H9 (cell line): ENCODE results near the gene A2ML1. TPM values are rescaled to one million over a fixed set of nuclear protein-coding genes. Genes with fewer than 3 reads are reported as not detected.

Source experiments
- DNase-seq: peaks from one replicate; pipeline ENCODE4 v3.0.0-alpha.2; 2017
- H2AFZ ChIP-seq: one replicate; pipeline ENCODE4 v1.6.1; 2013; ENCODE audit warnings: mild to moderate bottlenecking, low read length, control low read depth, moderate library complexity
- H2AK5ac ChIP-seq: 2 replicates; pipeline ENCODE4 v1.6.1; 2013; ENCODE audit warnings: low read length, control low read depth, mixed read lengths; ENCODE audit not compliant: insufficient read length
- H2BK120ac ChIP-seq: one replicate; pipeline ENCODE4 v1.6.1; 2013; ENCODE audit warnings: low read depth, mild to moderate bottlenecking, low read length, control low read depth, inconsistent platforms; ENCODE audit not compliant: poor library complexity, severe bottlenecking
- H2BK12ac ChIP-seq: 2 replicates; pipeline ENCODE4 v1.6.1; 2013; ENCODE audit warnings: low read length, control low read depth, mixed read lengths, low read depth; ENCODE audit not compliant: insufficient read length
- H2BK15ac ChIP-seq: 2 replicates; pipeline ENCODE4 v1.6.1; 2013; ENCODE audit warnings: low read depth, low read length, control low read depth
- H2BK20ac ChIP-seq: one replicate; pipeline ENCODE4 v1.6.1; 2013; ENCODE audit warnings: low read depth, mild to moderate bottlenecking, low read length, control low read depth, inconsistent platforms; ENCODE audit not compliant: poor library complexity, severe bottlenecking
- H2BK5ac ChIP-seq: 2 replicates; pipeline ENCODE4 v1.6.1; 2013; ENCODE audit warnings: low read length, control low read depth, mixed read lengths; ENCODE audit not compliant: insufficient read length
- H3K14ac ChIP-seq: 2 replicates; pipeline ENCODE4 v1.6.1; 2013; ENCODE audit warnings: low read length, control low read depth; ENCODE audit not compliant: insufficient read depth
- H3K18ac ChIP-seq: 2 replicates; pipeline ENCODE4 v1.6.1; 2013; ENCODE audit warnings: low read depth, mild to moderate bottlenecking, mixed read lengths, low read length, control low read depth; ENCODE audit not compliant: insufficient read length
- H3K23ac ChIP-seq: 2 replicates; pipeline ENCODE4 v1.6.1; 2013; ENCODE audit warnings: low read length, control low read depth, mixed read lengths, low read depth; ENCODE audit not compliant: insufficient read length
- H3K23me2 ChIP-seq: 2 replicates; pipeline ENCODE4 v1.6.1; 2013; ENCODE audit warnings: low read depth, mild to moderate bottlenecking, mixed read lengths, low read length, control low read depth; ENCODE audit not compliant: insufficient read length, poor library complexity, severe bottlenecking
- H3K27ac ChIP-seq: 2 replicates; pipeline ENCODE4 v1.5.1; 2013; ENCODE audit warnings: low read length, control low read depth, mixed read lengths, low read depth; ENCODE audit not compliant: insufficient read length
- H3K27me3 ChIP-seq: 2 replicates; pipeline ENCODE4 v1.6.1; 2013; ENCODE audit warnings: low read length, control low read depth, inconsistent platforms; ENCODE audit not compliant: insufficient read depth
- H3K4ac ChIP-seq: 2 replicates; pipeline ENCODE4 v1.6.1; 2013; ENCODE audit warnings: low read depth, mild to moderate bottlenecking, control low read depth, inconsistent platforms, low read length, moderate library complexity
- H3K4me1 ChIP-seq: 2 replicates; pipeline ENCODE4 v1.6.1; 2013; ENCODE audit warnings: low read length, control low read depth, inconsistent platforms; ENCODE audit not compliant: insufficient read depth
- H3K4me2 ChIP-seq: 2 replicates; pipeline ENCODE4 v1.6.1; 2013; ENCODE audit warnings: low read length, control low read depth, mixed read lengths; ENCODE audit not compliant: insufficient read length, insufficient read depth
- H3K56ac ChIP-seq: 2 replicates; pipeline ENCODE4 v1.6.1; 2013; ENCODE audit warnings: low read depth, mild to moderate bottlenecking, mixed read lengths, low read length, control low read depth; ENCODE audit not compliant: insufficient read length
- H3K79me1 ChIP-seq: 2 replicates; pipeline ENCODE4 v1.6.1; 2013; ENCODE audit warnings: low read depth, mild to moderate bottlenecking, moderate library complexity, low read length, control low read depth, inconsistent platforms; ENCODE audit not compliant: insufficient read depth, poor library complexity, severe bottlenecking
- H3K79me2 ChIP-seq: 2 replicates; pipeline ENCODE4 v1.6.1; 2013; ENCODE audit warnings: low read length, control low read depth, inconsistent platforms; ENCODE audit not compliant: insufficient read depth
- H3K9ac ChIP-seq: 2 replicates; pipeline ENCODE4 v1.6.1; 2013; ENCODE audit warnings: low read length, control low read depth, mixed read lengths; ENCODE audit not compliant: insufficient read length; ENCODE audit errors: extremely low read depth
- H3K9me3 ChIP-seq: one replicate; pipeline ENCODE4 v1.6.1; 2013; ENCODE audit warnings: low read depth, low read length, inconsistent platforms; ENCODE audit not compliant: control insufficient read depth
- H3T11ph ChIP-seq: one replicate; pipeline ENCODE4 v1.6.1; 2013; ENCODE audit warnings: mild to moderate bottlenecking, low read length, control low read depth, inconsistent platforms
- H4K20me1 ChIP-seq: one replicate; pipeline ENCODE4 v1.6.1; 2013; ENCODE audit not compliant: control insufficient read depth, insufficient read length, insufficient read depth
- H4K5ac ChIP-seq: 2 replicates; pipeline ENCODE4 v1.6.1; 2013; ENCODE audit warnings: low read depth, mild to moderate bottlenecking, mixed read lengths, low read length, control low read depth; ENCODE audit not compliant: insufficient read length
- H4K8ac ChIP-seq: replicated peaks from 2 replicates; pipeline ENCODE4 v1.6.1; 2013; ENCODE audit warnings: low read length, control low read depth, mixed read lengths, low read depth; ENCODE audit not compliant: insufficient read length
- H4K91ac ChIP-seq: 2 replicates; pipeline ENCODE4 v1.6.1; 2013; ENCODE audit warnings: low read depth, mild to moderate bottlenecking, moderate library complexity, mixed read lengths, low read length, control low read depth; ENCODE audit not compliant: insufficient read length
- H3K27ac Mint-ChIP-seq, 3 experiments: 2 replicates in 2 of 3; 3 replicates in 1 of 3; pipeline ENCODE4 v1.8.0; 2020 to 2021; ENCODE audit warnings: mixed read lengths in 3 of 3, mild to moderate bottlenecking in 1 of 3, moderate library complexity in 1 of 3
- H3K27me3 Mint-ChIP-seq: 2 replicates; pipeline ENCODE4 v1.8.0; 2021; ENCODE audit warnings: low read depth, mild to moderate bottlenecking, moderate library complexity, mixed read lengths
- H3K36me3 Mint-ChIP-seq, 3 experiments: 2 replicates in 2 of 3; 3 replicates in 1 of 3; pipeline ENCODE4 v1.8.0; 2020 to 2021; ENCODE audit warnings: low read depth in 3 of 3, mixed read lengths in 3 of 3; ENCODE audit not compliant: insufficient read depth in 1 of 3
- H3K4me1 Mint-ChIP-seq, 2 experiments: 2 replicates each; pipeline ENCODE4 v1.8.0; 2020; ENCODE audit warnings: mixed read lengths in 2 of 2
- H3K4me3 Mint-ChIP-seq, 2 experiments: 2 replicates in 1 of 2; 3 replicates in 1 of 2; pipeline ENCODE4 v1.8.0; 2020 to 2021; ENCODE audit warnings: mild to moderate bottlenecking in 2 of 2, mixed read lengths in 2 of 2, moderate library complexity in 1 of 2
- H3K9me3 Mint-ChIP-seq, 2 experiments: 2 replicates in 1 of 2; 3 replicates in 1 of 2; pipeline ENCODE4 v1.8.0; 2020; ENCODE audit warnings: mild to moderate bottlenecking in 2 of 2, mixed read lengths in 2 of 2, moderate library complexity in 1 of 2
- WGBS: extraction: QIAGEN DNeasy Blood & Tissue Kit; methylation state at CpG from one replicate; pipeline ENCODE4 v1.1.7; 2013; ENCODE audit warnings: missing lambda C conversion rate, low lambda C conversion rate, mixed read lengths; ENCODE audit not compliant: insufficient read length; ENCODE audit errors: extremely low coverage; 5-methylcytosine and 5-hydroxymethylcytosine counted together
- total RNA-seq: library from RNA; stranded (reverse); gene quantifications from 2 replicates; pipeline ENCODE4 v1.2.1, GENCODE V29; 2021
- TF ChIP-seq, protein P1 (sequence below): fragments of 200-600 bp; sonication (generic); conservative IDR thresholded peaks from 3 replicates; pipeline ENCODE4 v1.8.0; 2021; ENCODE audit warnings: antibody characterized with exemption, mild to moderate bottlenecking

Gene A2ML1
- total RNA-seq, 1 experiment from 2014 or later: 2.8 TPM

GRCh38 chr12:8894986-8895385, 72.6 kb downstream of the A2ML1 start:
- H3K9me3 ChIP-seq: no peaks in the 10 kb centered on the region
- H3K79me2 ChIP-seq: no peaks in the 10 kb centered on the region
- TF ChIP-seq, protein P1, sequence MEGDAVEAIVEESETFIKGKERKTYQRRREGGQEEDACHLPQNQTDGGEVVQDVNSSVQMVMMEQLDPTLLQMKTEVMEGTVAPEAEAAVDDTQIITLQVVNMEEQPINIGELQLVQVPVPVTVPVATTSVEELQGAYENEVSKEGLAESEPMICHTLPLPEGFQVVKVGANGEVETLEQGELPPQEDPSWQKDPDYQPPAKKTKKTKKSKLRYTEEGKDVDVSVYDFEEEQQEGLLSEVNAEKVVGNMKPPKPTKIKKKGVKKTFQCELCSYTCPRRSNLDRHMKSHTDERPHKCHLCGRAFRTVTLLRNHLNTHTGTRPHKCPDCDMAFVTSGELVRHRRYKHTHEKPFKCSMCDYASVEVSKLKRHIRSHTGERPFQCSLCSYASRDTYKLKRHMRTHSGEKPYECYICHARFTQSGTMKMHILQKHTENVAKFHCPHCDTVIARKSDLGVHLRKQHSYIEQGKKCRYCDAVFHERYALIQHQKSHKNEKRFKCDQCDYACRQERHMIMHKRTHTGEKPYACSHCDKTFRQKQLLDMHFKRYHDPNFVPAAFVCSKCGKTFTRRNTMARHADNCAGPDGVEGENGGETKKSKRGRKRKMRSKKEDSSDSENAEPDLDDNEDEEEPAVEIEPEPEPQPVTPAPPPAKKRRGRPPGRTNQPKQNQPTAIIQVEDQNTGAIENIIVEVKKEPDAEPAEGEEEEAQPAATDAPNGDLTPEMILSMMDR: no peak
- H4K8ac ChIP-seq: no peak overlapping the region
- no peak overlapping the region for H2BK15ac ChIP-seq
- no peak overlapping the region for H2AFZ ChIP-seq
- H3K4me2 ChIP-seq: no peak overlapping the region
- no peak overlapping the region for H2BK12ac ChIP-seq
- no peak overlapping the region for H3K18ac ChIP-seq
- H3K56ac ChIP-seq: no peak overlapping the region
- H4K91ac ChIP-seq: no peak overlapping the region
- no peaks in the 10 kb centered on the region for H3K23me2 ChIP-seq
- H2BK120ac ChIP-seq: no peak overlapping the region
- Mint-ChIP-seq H3K27ac (no peak overlapping the region), H3K27me3 (no peaks in the 10 kb centered on the region), H3K9me3 (peaks cover 3 to 28% of the 10 kb centered on the region in 2 experiments; a peak in 4 of 5 replicates), H3K4me3 (no peak overlapping the region), H3K4me1 (peaks cover 12% of the 10 kb centered on the region in 2 experiments), H3K36me3 (peaks cover 6 to 23% (median 22%) of the 10 kb centered on the region in 3 experiments)
- no peak overlapping the region for H3K23ac ChIP-seq
- peaks cover 3% of the 10 kb centered on the region; the same call in 1 of the 2 replicates for H3K4me1 ChIP-seq
- no peak overlapping the region for H3K14ac ChIP-seq
- no peak overlapping the region for H3T11ph ChIP-seq
- no CpG with 5 or more reads among the region's 1 CpG for WGBS
- H3K27me3 ChIP-seq: no peaks in the 10 kb centered on the region
- H4K20me1 ChIP-seq: no peaks in the 10 kb centered on the region
- H3K4ac ChIP-seq: no peak overlapping the region
- no peak overlapping the region for H4K5ac ChIP-seq
- H3K9ac ChIP-seq: no peak overlapping the region
- H2BK5ac ChIP-seq: no peak overlapping the region
- H2AK5ac ChIP-seq: no peak overlapping the region
- H3K27ac ChIP-seq: no peak overlapping the region
- no peak for DNase-seq
- H2BK20ac ChIP-seq: no peak overlapping the region
- no peaks in the 10 kb centered on the region for H3K79me1 ChIP-seq
